HG03045 (cell line): ENCODE data around the gene MVK.

Experiments
- ATAC-seq: cut with Tn5 transposase; IDR thresholded peaks from one replicate; pipeline ENCODE4 v1.9.1; 2021; ENCODE audit warnings: mild to moderate bottlenecking, moderate library complexity; ENCODE audit not compliant: unreplicated experiment

Gene MVK

GRCh38 chr12:109563291-109564284, 10.0 kb upstream of the MVK start:
- ATAC-seq, result no peak

- no peak for ATAC-seq
Observed at GRCh38 chr12:109566424-109566823, 7.2 kb upstream of the MVK start.

DNA sequence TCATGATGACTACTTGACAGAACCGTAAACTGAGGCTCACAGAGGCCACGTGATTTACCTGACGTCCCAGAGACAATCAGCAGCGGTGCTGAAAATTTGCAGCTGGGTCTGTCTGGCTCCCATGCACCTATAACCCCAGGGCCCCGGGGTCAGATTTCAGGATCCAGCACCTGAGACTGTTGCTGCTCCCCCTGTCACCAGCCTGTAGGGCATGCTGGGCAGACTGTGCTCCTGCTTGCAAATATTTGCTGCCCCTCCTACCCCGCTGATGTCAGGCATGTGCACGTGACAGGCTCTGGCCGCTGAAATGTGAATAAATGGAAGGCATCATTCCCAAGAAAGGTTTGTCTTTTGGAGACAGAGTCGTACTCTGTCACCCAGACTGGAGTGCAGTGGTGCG, 6.3 kb upstream of the MVK start:
- ATAC-seq, result no peak

GRCh38 chr12:109567967-109568366, 5.6 kb upstream of the MVK start:
- no peak for ATAC-seq

DNA sequence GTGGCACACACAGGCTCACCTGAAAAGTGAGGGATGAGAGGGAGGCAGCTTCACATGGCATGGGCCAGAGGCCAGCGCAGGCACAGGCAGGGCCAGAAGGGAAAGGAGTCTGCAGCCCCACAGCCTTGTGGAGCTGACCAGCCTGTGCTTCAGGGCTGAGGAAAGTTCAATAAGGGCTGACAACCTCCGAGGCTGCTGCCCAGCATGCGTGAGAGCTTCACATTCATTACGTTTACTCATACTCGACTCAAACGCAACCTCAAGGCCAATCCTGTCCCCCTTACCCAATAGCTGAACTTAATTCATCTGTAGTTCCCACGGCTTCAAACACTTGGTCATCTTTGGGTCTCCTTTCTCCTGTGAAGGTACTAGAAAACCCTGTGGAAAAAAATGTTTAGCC, 5.1 kb upstream of the MVK start:
- ATAC-seq, result no peak

- no peak for ATAC-seq
Observed at GRCh38 chr12:109571773-109572505, 1.7 kb upstream of the MVK start.

DNA sequence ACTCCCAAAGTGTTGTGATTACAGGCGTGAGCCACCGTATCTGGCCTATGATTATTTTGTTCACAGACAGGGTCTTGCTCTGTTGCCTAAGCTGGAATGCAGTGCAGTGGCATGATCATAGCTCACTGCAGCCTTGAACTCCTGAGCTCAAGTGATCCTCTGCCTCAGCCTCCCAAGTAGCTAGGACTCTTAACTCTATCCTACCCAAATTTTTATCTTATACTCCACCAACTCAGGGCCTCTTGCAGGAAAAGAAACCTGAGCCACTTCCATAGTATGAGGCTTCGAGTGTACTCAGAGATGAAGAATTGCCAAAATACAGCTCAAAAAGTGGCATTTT, 1.1 kb upstream of the MVK start:
- ATAC-seq, result no peak

DNA sequence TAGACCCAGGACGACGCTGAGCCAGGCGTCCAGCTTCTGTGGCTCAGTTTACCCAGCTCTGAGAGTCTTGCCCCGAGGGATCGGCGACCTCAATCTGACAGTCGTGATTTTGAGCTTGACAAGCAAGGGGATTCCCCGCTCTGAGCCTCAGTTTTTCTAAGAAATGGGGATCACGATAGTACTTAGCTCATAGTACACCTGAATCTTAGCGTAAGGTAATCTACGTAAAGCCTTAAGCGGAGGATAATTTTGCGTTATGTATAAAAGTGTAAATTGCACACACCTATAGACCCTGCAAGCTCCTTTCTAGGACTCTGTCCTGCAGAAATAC, 285 bp downstream of the MVK start:
- no peak for ATAC-seq

- no peak for ATAC-seq
Observed at GRCh38 chr12:109575683-109576082, 2.1 kb downstream of the MVK start.

DNA sequence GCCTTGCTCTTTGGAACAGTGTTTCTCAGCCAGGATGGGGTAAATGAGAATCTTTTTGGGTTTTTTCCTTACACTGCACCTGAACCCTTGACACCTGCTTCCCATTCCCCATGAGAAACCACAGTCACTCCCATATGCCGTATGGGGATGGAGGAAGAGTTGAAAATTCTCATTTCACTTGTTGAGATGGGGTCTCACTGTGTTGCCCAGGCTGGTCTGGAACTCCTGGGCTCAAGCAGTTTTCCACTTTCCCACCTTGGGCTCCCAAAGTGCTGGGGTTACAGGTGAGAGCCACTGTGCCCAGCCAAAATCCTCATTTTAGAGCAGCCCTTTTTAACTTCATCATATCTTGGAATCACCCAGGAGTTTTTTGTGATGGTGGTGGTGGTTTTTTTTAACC, 3.7 kb downstream of the MVK start:
- ATAC-seq, result no peak

DNA sequence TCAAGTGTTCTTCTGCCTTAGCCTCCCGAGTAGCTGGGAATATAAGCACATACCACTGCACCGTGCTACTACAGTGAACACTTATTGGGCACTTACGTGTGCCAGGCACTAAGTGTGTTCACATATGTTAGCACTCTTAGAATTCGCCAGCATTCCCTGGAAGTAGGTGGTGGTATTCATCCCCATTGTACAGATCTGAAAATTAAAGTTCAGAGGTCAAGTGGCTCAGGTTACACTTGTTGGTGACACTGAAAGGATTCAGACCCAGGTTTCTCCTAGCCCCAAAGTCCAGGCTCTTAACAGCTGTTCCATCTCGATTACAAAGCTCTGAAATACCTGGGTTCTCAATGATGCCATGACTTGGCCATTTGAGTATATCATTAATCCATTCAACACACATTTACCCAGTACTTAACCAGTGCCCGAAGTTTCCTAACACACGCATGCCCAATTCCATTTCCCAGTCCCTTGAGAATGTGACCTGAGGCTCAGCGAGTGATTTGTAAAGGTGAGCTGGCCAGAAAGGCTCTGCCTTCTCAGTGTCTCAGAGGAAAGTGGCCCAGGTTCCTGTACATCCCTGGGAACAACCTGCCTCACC, 4.8 kb downstream of the MVK start:
- no peak for ATAC-seq

DNA sequence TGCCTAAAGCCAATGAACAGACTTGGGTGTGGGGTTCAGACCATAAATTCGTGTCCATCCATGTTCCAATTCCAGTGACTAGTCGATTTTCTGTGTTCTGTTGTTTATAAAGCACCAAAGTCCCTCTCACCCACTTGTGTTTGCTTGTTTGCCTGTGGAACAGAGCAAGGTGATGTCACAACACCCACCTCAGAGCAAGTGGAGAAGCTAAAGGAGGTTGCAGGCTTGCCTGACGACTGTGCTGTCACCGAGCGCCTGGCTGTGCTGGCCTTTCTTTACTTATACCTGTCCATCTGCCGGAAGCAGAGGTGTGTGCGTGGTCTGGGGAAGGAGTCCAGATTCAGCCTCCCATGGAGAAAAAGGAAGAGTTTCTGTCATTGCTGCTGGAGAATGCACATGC, 6.0 kb downstream of the MVK start:
- ATAC-seq, result no peak

GRCh38 chr12:109580272-109580671, 6.7 kb downstream of the MVK start:
- no peak for ATAC-seq

DNA sequence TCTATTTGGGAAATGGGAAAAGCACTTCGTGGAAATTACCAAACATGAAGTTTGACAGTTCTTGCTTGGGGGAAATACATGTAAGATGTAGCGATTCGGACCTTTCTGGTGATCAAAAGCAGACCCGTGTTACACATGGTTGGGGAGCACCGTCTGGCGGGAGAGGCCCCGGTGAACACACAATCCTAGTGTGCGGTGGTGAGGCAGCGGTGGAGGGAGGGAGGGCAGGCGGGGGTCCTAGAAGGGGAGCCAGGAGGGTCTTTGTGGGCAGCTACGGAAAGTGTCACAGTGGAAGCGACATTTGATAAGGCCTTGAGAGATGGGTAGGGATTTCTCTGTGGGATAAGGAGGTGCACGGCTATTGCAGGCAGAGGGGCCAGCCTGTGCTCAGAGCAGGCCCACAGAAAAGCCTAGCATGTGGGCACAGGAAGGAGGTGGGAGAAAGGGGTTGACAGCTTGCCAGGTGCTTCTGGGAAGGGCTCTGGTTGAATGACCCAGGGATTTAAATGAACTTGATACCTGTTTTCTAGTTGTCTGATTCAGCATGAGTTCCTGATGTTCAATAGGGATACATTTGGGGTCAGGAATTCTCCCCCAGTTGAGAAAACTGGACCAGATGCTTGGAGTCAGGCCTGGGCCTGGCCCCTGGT, 7.2 kb downstream of the MVK start:
- no peak for ATAC-seq

- ATAC-seq, result no peak
Observed at GRCh38 chr12:109581334-109581691, 7.7 kb downstream of the MVK start.

- ATAC-seq, result no peak
Observed at GRCh38 chr12:109581856-109582255, 8.3 kb downstream of the MVK start.

GRCh38 chr12:109582636-109583035, 9.0 kb downstream of the MVK start:
- ATAC-seq, result no peak

DNA sequence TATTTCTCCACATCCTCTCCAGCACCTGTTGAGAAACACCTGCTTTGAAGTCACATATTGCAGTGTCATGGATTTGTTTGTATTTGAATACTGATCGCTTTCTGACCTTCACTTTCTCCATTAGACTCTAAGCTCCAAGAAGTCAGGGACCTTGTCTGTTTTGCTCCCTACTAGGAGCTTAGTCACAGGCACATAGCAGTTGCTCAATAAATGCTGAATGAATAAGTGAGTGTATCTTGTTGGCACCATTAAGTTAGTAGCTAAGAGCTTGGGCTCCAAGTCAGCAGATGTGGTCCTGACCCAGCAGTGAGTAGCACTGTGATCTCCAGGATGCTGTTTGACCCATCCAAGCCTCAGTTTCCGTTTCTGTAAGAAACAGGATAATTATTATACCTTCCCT, 10.1 kb downstream of the MVK start:
- ATAC-seq, result no peak

- ATAC-seq, result no peak
Observed at GRCh38 chr12:109586385-109587296, 13.0 kb downstream of the MVK start.

GRCh38 chr12:109587921-109588320, 14.3 kb downstream of the MVK start:
- ATAC-seq, result no peak
